ENCODE results near the gene SOX5. TPM values are rescaled to one million over a fixed set of nuclear protein-coding genes. Genes with fewer than 3 reads are reported as not detected.

SOX5 gene
- total and polyA plus RNA-seq, 9 of the 15 experiments (the other 6 are each of a cell fraction or from before 2014, with no cell fraction given), result 8.3 to 16.5 (median 11.9) TPM

DNA sequence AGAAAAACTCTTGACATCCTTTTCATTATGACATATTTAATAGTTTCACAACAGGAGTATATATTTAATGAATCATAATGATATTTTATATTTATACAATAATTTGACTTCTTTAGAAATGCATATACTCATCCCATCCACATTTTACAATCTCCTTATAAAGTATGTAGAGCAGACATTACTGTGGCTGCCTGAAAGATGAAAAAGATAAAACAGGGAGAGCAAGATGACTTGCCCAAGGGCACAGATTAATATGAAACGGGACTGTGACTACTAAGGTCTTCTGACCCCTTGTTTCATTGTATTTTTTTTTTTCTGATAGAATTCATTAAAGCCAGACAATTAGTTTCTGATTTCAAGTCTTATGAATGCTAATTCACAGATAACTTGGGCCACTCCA, 293.6 kb downstream of the SOX5 start:
- no TSS peak for BruUV-seq (replicated peaks)
- Histone ChIP-seq H3K36me3 (ENCODE audit: control insufficient read depth, insufficient read depth, low read length) (no peaks in the 10 kb centered on the region), H3K4me1 (replicated peaks in 1 of 2; ENCODE audit: control insufficient read depth in 2 of 2, insufficient read depth in 2 of 2, low read length in 2 of 2) (no peaks in the 10 kb centered on the region), H3K9me1 (ENCODE audit: control insufficient read depth, insufficient read depth, low read length) (no peaks in the 10 kb centered on the region), H3K9ac (ENCODE audit: insufficient read depth in 1 of 2, low read depth in 2 of 2, low read length in 2 of 2) (no peak overlapping the region), H3K9me3 (replicated peaks; ENCODE audit: control insufficient read depth, insufficient read depth, low read depth, low read length) (no peaks in the 10 kb centered on the region), H2AFZ (ENCODE audit: low read depth, low read length) (no peak overlapping the region), H3K4me3 (no peak overlapping the region), H3K4me2 (ENCODE audit: insufficient read depth, low read length) (no peak overlapping the region), H3K27ac (ENCODE audit: extremely low read depth, low read depth, low read length) (no peak overlapping the region), H3K79me2 (ENCODE audit: control insufficient read depth, insufficient read depth, low read length) (no peaks in the 10 kb centered on the region), H4K20me1 (replicated peaks; ENCODE audit: control insufficient read depth, insufficient read depth, low read length) (no peaks in the 10 kb centered on the region), H3K27me3 (ENCODE audit: control insufficient read depth in 2 of 2, insufficient read depth in 2 of 2, low read length in 2 of 2) (no peaks in the 10 kb centered on the region)
- ChIA-PET POLR2A (no interaction called here), CTCF (ENCODE audit: low intra/inter-chr PET ratio) (no interaction called here)
- WGBS (ENCODE audit: insufficient coverage, low coverage, missing lambda C conversion rate), result 0% methylated on average over 1 of the region's 1 CpG
- FAIRE-seq, result no peak
- DNase-seq (ENCODE audit: extremely low read depth in 1 of 4, low spot score in 3 of 4), result no peak
- intact Hi-C loops (cut with micrococcal nuclease), result no loop called here
- in situ Hi-C loops (cut with MboI), result no loop called here
- TF ChIP-seq GABPB2 (CRISPR knock-in tag; conservative IDR thresholded peaks at IDR 0.05) (no peak), HNRNPL (IDR thresholded peaks at IDR 0.05; ENCODE audit: low read depth, low read length) (no peak), SAFB (IDR thresholded peaks at IDR 0.05; ENCODE audit: borderline replicate concordance, low read depth, low read length) (no peak), YBX1 (IDR thresholded peaks at IDR 0.05) (no peak), EHMT2 (IDR thresholded peaks at IDR 0.05) (no peak), CHD2 (IDR thresholded peaks at IDR 0.05; ENCODE audit: low read depth, low read length) (no peak), HDGF (IDR thresholded peaks at IDR 0.05) (no peak), ZNF316 (IDR thresholded peaks at IDR 0.05) (no peak), HMG20B (CRISPR knock-in tag; IDR thresholded peaks at IDR 0.05) (no peak), BACH1 (tag; IDR thresholded peaks at IDR 0.05) (no peak), KHSRP (IDR thresholded peaks at IDR 0.05) (no peak), RBM15 (IDR thresholded peaks at IDR 0.05; ENCODE audit: insufficient read depth, low read length) (no peak), HNRNPK (IDR thresholded peaks at IDR 0.05; ENCODE audit: low read depth, low read length, poor library complexity, severe bottlenecking) (no peak), ZNF324 (CRISPR knock-in tag; IDR thresholded peaks at IDR 0.05) (no peak), ID3 (CRISPR knock-in tag; IDR thresholded peaks at IDR 0.05) (no peak), ID3 (tag; IDR thresholded peaks at IDR 0.05) (no peak), NUFIP1 (IDR thresholded peaks at IDR 0.05; ENCODE audit: partially characterized antibody) (no peak)
- TF ChIP-seq, protein P1, sequence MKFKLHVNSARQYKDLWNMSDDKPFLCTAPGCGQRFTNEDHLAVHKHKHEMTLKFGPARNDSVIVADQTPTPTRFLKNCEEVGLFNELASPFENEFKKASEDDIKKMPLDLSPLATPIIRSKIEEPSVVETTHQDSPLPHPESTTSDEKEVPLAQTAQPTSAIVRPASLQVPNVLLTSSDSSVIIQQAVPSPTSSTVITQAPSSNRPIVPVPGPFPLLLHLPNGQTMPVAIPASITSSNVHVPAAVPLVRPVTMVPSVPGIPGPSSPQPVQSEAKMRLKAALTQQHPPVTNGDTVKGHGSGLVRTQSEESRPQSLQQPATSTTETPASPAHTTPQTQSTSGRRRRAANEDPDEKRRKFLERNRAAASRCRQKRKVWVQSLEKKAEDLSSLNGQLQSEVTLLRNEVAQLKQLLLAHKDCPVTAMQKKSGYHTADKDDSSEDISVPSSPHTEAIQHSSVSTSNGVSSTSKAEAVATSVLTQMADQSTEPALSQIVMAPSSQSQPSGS (CRISPR knock-in tag; IDR thresholded peaks at IDR 0.05), result no peak
- no peak for ATAC-seq
